HTERT RPE-1 (cell line): ENCODE data around the gene MAP6.
"Not testable (repeated sequence)": the region's sequence is repeated elsewhere in the genome, so short reads cannot be mapped to it uniquely, and the experiment has no call there.

Experiments
- in situ Hi-C: fragments of 300-500 bp; cut with MboI; formaldehyde crosslinking; loops from 4 replicates; pipeline ENCODE4 v1.14.3; 2020; ENCODE audit warnings: low sequenced_read_pairs

The MAP6 gene

GRCh38 chr11:75593286-75593915 lies 75.4 kb downstream of the MAP6 start:
- in situ Hi-C loops, result no loop called here

DNA sequence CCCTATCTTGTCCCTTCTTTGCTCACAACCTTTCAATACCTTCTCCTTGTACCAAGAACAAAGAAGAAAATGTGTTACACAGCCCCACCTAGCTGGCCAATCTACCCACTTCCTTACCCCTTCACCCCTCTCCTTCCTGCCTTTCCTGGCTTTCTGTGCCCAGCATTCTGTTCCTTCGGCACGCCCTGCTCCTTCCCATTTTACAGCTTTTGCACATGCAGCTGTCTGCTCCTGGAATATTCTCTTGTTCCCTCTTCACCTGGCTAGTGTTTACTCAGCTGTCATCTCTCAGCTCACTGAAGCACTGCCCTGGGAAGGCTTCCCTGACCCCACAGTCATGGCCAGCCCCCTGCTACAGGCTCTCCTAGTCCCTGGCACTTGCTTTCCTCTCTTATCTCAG lies 76.1 kb downstream of the MAP6 start:
- in situ Hi-C loops, result no loop called here

GRCh38 chr11:75591966-75592365 lies 76.9 kb downstream of the MAP6 start:
- in situ Hi-C loops, result no loop called here

DNA sequence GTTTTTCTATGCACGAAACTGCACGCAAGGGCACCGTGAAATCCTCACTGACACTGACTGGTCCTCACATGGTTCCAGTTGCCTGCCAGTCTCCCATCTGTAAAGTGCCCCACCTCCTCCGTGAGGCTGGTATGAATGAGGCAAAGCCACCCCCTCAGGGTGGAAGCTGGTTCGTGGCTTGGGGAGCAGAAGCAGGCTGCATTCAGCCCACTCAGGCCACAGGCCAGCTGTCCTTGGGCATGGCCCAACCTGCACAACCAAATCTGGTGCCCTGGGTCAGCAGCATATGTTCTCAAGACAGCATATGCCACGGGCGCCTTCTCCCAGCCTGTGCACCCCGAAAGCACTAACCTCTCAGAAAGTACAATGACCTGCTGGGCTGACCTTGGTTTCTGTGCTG lies 77.5 kb downstream of the MAP6 start:
- in situ Hi-C loops, result no loop called here

GRCh38 chr11:75589933-75590332 lies 78.9 kb downstream of the MAP6 start:
- in situ Hi-C loops, result no loop called here

DNA sequence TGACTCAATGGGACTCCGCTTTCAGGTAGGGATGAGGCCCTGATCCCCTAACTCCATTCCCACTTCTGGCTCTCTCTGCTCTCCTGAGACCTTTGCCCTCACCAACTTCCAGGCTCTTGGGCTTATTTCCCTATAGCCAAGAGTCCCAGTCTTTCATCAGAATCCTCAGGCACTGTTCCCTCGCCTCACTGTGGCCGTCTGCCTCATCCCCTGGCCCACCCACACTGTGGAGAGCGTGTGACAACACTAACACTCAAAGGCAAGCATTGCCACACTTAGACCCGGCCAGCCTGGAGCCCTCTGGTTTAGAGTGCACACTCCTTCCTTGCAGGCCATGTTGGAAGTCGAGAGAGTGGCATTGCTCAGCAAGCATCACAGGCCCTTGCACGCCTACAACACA lies 79.8 kb downstream of the MAP6 start:
- in situ Hi-C loops, result no loop called here

DNA sequence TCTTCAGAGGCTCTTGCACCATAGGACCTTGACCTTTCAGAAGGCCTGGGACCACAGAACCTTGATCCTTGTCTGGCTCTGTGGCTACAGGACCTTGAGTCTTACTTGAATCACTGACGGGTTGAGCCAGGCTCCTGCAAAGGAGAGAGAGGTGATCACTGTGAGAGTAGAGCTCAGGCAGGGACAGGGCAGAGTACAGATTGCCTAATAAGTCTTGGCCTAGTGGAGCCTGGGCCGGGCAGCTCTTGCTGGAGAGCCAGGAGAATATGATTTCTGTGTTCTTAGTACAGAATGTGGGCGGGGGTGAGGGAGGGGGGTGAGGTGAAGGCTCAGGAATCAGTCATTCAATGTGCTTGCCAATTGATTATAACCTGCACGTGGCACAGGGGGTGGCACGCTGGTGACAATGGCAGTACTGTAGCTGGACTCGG lies 80.8 kb downstream of the MAP6 start:
- in situ Hi-C loops, result no loop called here

DNA sequence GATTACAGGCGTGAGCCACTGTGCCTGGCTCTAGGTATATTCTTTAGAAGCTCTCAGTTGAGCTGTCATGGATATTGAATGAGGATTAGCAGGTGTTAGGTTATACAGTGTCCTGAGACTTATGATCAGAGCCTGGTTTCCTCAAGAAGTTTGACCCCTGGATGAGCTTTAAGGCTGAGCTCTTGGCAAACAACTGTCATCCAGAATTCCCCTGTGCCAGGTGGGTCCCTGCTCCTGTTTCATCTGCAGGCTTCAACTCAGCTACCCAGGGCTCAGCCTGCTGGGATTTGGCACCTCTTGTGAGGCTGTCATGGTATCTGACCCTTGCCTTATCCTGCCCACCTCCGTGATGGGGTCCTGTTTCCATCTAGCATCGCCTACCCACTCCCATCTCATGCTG lies 82.4 kb downstream of the MAP6 start:
- in situ Hi-C loops, result no loop called here

DNA sequence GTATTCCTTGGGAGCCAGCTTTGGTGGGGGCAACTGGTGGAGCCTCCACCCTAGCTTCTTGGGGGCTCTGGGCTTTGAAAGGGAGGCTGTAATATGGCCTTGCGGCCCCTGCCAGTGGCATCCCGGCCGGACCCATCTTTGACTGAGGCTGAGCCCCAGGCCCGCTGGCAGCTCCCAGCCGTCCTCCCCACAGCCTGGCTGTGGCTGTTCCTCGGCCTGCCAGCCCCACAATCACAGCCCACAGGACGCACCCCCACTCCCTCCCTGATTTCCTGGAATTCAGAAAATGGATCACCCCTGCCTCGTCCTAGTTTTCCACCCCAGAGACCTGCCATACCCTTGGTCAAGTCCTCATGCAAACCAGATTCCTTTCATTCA lies 83.6 kb downstream of the MAP6 start:
- in situ Hi-C loops, result no loop called here

- in situ Hi-C loops, result not testable (repeated sequence)
Observed at GRCh38 chr11:75584659-75585292, 84.1 kb downstream of the MAP6 start.

- in situ Hi-C loops, result no loop called here
Observed at GRCh38 chr11:75583718-75584658, 84.8 kb downstream of the MAP6 start.

- in situ Hi-C loops, result no loop called here
Observed at GRCh38 chr11:75582895-75583717, 85.7 kb downstream of the MAP6 start.

DNA sequence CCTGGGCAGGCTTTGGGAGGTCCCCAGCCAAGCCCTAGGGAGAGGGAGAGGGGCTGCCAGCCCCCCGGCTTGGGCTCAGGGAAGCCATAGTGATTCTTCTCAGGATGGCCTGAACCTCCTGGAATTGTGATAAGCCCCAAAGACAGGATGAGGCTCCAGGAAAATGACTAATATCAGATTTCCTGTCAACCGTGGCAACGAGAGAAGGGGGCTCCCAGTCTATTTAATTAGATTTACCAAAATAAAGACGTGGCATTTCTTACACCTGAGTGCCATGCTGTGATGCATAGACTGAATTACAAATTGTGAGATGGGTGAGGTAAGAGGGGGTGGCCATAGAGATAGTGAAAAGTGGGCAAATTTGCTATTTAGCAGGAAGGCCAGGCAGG lies 86.3 kb downstream of the MAP6 start:
- in situ Hi-C loops, result no loop called here

GRCh38 chr11:75579841-75580240 lies 89.0 kb downstream of the MAP6 start:
- in situ Hi-C loops, result no loop called here

GRCh38 chr11:75578977-75579376 lies 89.9 kb downstream of the MAP6 start:
- in situ Hi-C loops, result no loop called here

DNA sequence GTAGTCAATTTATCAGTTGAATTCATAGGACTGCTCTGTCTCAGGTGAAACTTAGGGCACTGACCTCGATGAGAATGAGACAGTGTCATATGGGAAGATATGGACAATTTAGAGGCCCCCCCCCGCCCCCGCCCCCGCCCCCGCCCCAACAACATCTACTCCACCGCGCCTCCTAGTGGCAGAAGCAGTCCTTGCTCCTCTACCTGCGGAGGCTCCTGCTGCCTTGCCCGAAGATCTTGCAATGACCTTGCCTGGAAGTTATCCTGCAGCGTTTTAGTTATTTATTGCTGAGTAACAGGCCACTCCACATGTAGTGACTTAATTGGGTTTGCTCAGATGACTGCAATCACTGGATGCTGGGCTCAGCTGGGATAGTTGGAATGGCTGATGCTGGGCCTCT lies 91.6 kb downstream of the MAP6 start:
- in situ Hi-C loops, result no loop called here

DNA sequence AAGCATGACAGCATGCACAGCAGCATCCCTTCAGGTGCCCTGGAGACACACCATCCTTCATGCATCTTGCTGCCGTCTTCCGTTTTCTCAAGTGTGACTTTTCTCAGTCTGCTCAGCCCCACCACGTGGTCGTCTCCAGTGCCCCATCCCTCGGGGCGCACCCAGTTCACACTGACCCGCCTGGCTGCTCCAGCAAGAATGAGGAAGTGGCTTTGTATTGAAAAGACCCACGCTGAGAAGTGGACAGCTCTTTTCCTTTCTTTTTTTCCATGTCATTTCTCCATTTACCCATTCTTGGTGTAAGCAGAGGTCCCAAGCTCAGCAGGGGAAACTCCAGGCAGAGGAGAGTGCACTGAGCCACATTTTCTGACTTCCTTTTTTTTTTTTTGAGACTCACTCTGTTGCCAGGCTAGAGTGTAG lies 92.3 kb downstream of the MAP6 start:
- in situ Hi-C loops, result no loop called here

DNA sequence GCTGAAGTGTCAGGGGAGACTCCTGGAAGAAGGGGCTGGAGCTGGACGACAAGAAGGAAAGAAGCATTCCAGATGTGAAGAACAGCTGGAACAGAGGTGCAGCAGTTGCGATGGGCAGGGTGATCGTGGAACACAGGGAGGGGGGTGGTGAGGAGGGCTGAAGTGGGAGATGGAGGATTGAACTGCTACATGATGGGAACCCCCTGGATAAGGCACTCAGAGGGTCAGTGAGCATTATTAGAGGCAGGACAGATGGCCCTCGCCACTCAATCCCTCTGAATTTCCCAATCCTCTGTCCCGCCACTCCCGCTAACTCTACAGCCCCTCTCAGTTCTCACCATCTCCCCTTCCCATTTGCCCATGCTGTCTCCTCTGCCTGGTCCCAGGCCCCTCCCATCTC lies 92.8 kb downstream of the MAP6 start:
- in situ Hi-C loops, result no loop called here

DNA sequence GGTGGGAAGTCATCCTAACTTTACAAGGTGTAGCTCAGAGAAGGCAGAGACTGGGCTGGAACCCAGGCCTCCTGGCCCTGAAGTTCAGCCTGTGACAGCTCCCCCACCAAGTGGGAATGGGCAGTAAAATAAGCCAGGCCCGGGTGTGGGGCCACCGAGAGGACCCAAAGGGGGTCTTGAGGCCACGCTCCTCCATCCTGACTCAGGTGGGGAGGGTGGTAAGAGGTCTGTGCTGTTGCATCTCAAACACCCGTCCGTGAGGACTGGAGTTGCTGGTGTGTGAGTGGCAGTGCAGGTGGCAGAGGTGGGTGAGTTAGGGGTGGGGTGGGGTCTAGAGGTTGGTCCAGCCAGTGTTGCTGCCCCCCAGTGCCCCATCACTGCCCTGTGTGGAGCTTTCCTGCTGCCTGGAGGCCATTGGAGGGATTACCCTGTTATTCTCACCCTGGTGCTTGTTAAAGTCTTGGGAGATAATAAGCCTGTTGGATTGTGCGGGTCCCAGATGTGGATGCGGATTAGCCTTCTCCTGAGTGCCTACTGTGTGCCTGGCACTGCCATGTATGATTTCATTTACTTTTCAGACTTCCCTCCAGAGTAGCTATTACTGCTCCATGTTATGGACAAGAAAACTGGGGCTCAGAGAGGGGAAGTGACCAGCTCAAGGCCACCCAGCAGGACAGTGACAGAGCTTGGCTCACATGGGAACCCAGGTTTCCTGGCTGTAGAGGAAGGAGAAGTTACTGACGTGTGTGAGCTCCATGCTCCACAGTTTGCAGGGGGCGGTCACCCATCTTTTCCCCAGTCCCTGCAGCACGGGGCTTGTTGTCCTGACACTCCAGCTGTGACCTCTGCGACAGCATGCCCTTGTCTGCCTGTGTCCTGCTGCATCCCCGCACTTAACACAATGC lies 93.9 kb downstream of the MAP6 start:
- in situ Hi-C loops, result no loop called here

DNA sequence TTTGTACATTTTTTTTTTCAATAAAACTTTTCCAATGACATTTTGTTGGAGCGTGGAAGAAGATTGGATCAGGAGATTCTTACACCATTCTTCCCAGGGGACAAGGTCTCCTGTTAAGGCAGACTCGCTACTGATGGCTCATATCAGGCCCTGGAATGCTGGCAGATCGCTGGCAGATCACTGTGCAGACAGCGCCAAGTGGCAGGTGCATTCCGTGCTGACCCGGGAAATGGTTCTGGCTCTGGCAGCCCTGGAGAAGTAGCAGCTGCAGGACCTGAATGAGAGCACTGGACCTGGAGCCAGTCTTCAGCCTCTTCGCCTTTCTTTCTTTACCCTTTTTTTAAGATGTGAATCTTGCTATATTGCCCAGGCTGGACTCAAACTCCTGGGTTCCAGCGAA lies 96.1 kb downstream of the MAP6 start:
- in situ Hi-C loops, result no loop called here
